Pons (tissue), 1 donor: ENCODE measurements around the gene CHD5.

Experiments
- DNase-seq: peaks from one replicate; pipeline ENCODE4 v3.0.0-alpha.2; 2016; ENCODE audit warnings: low spot score

CHD5 gene

GRCh38 chr1:6098303-6099215, 81.6 kb downstream of the CHD5 start:
- no peak for DNase-seq

GRCh38 chr1:6097824-6098223, 82.3 kb downstream of the CHD5 start:
- no peak for DNase-seq

GRCh38 chr1:6097117-6097595, 83.0 kb downstream of the CHD5 start:
- no peak for DNase-seq

GRCh38 chr1:6096243-6097116, 83.6 kb downstream of the CHD5 start:
- no peak for DNase-seq

- DNase-seq = no peak
These were observed 84.4 kb downstream of the CHD5 start for GRCh38 chr1:6095511-6096242.

GRCh38 chr1:6094801-6095505, 85.2 kb downstream of the CHD5 start:
- DNase-seq = no peak

GRCh38 chr1:6094246-6094645, 85.9 kb downstream of the CHD5 start:
- no peak for DNase-seq

GRCh38 chr1:6093611-6094010, 86.5 kb downstream of the CHD5 start:
- no peak for DNase-seq

- DNase-seq = no peak
These were observed 87.0 kb downstream of the CHD5 start for GRCh38 chr1:6093071-6093470.

GRCh38 chr1:6092211-6092610, 87.9 kb downstream of the CHD5 start:
- no peak for DNase-seq

- no peak for DNase-seq
These were observed 88.4 kb downstream of the CHD5 start for GRCh38 chr1:6091823-6092109.

GRCh38 chr1:6090996-6091822, 88.9 kb downstream of the CHD5 start:
- no peak for DNase-seq

GRCh38 chr1:6090288-6090687, 89.8 kb downstream of the CHD5 start:
- DNase-seq = no peak

GRCh38 chr1:6088956-6089355, 91.2 kb downstream of the CHD5 start:
- DNase-seq = no peak

- no peak for DNase-seq
These were observed 92.2 kb downstream of the CHD5 start for GRCh38 chr1:6087958-6088357.

GRCh38 chr1:6087377-6087772, 92.7 kb downstream of the CHD5 start:
- DNase-seq = no peak

GRCh38 chr1:6086762-6087376, 93.3 kb downstream of the CHD5 start:
- no peak for DNase-seq

GRCh38 chr1:6086358-6086757, 93.8 kb downstream of the CHD5 start:
- no peak for DNase-seq

- DNase-seq = no peak
These were observed 94.5 kb downstream of the CHD5 start for GRCh38 chr1:6085666-6086065.

- DNase-seq = no peak
These were observed 95.2 kb downstream of the CHD5 start for GRCh38 chr1:6084781-6085495.
